HEK293 (cell line): ENCODE measurements around the gene CA11.

Experiments
- CTCF ChIP-seq: fragments of 450-650 bp; formaldehyde crosslinking; IDR thresholded peaks from 2 replicates; pipeline ENCODE4 v1.5.1; 2016; ENCODE audit warnings: missing biosample characterization, missing genetic modification characterization
- GLIS1 ChIP-seq: fragments of 450-650 bp; formaldehyde crosslinking; IDR thresholded peaks from 2 replicates; pipeline ENCODE4 v1.5.1; 2016; ENCODE audit warnings: missing biosample characterization, missing genetic modification characterization
- RBAK ChIP-seq: fragments of 450-650 bp; formaldehyde crosslinking; IDR thresholded peaks from 2 replicates; pipeline ENCODE4 v1.5.1; 2016; ENCODE audit warnings: missing biosample characterization, missing genetic modification characterization
- TCF7L2 ChIP-seq: IDR thresholded peaks from 2 replicates; pipeline ENCODE4 v1.6.1; 2011; ENCODE audit warnings: low read depth, mild to moderate bottlenecking, inconsistent platforms, low read length, moderate library complexity, borderline replicate concordance
- ZBTB7A ChIP-seq: fragments of 450-650 bp; formaldehyde crosslinking; IDR thresholded peaks from 2 replicates; pipeline ENCODE4 v1.5.1; 2016; ENCODE audit warnings: low read depth, missing biosample characterization, missing genetic modification characterization
- ZNF239 ChIP-seq: fragments of 450-650 bp; formaldehyde crosslinking; IDR thresholded peaks from 2 replicates; pipeline ENCODE4 v1.5.1; 2016; ENCODE audit warnings: missing biosample characterization, missing genetic modification characterization
- ZNF24 ChIP-seq: fragments of 450-650 bp; formaldehyde crosslinking; IDR thresholded peaks from 2 replicates; pipeline ENCODE4 v1.5.1; 2016; ENCODE audit warnings: missing biosample characterization, missing genetic modification characterization
- ZNF274 ChIP-seq, 2 experiments: fragments of 200-500 bp in 1 of 2; fragments of 450-650 bp in 1 of 2; sonication (Bioruptor generic) in 1 of 2; formaldehyde crosslinking in 1 of 2; IDR thresholded peaks; 2 replicates each; pipeline versions ENCODE4 v1.5.1 to v1.6.1; 2014 to 2016; ENCODE audit warnings: borderline replicate concordance in 1 of 2, inconsistent platforms in 1 of 2, low read length in 1 of 2, missing biosample characterization in 1 of 2, missing genetic modification characterization in 1 of 2
- ZNF701 ChIP-seq: fragments of 450-650 bp; formaldehyde crosslinking; IDR thresholded peaks from 2 replicates; pipeline ENCODE4 v1.5.1; 2016; ENCODE audit warnings: missing biosample characterization, missing genetic modification characterization
- ZNF704 ChIP-seq: fragments of 450-650 bp; formaldehyde crosslinking; IDR thresholded peaks from 2 replicates; pipeline ENCODE4 v1.5.1; 2016; ENCODE audit warnings: missing biosample characterization, missing genetic modification characterization
- ZNF792 ChIP-seq: fragments of 450-650 bp; formaldehyde crosslinking; IDR thresholded peaks from 2 replicates; pipeline ENCODE4 v1.5.1; 2016; ENCODE audit warnings: missing biosample characterization, missing genetic modification characterization
- ZNF830 ChIP-seq: fragments of 450-650 bp; IDR thresholded peaks from 2 replicates; pipeline ENCODE4 v1.5.0; 2018; ENCODE audit warnings: missing biosample characterization, missing genetic modification characterization, low read depth, mild to moderate bottlenecking, moderate library complexity

GRCh38 chr19:48656840-48657474 lies 11.0 kb upstream of the CA11 start:
- TF ChIP-seq ZNF239 (no peak), ZNF830 (tag by site-specific recombination) (no peak), CTCF (tag by site-specific recombination) (no peak), GLIS1 (tag by site-specific recombination) (peak; percentile 48), ZNF701 (no peak), ZNF704 (no peak), ZBTB7A (tag by site-specific recombination) (no peak), ZNF24 (tag by site-specific recombination) (peak; percentile 73; the same call in 1 of the 2 replicates), ZNF792 (tag by site-specific recombination) (no peak), RBAK (tag by site-specific recombination) (no peak), TCF7L2 (no peak), ZNF274 (IDR thresholded peaks at IDR 0.05; ENCODE audit: low read length) (no peak), ZNF274 (tag by site-specific recombination; IDR thresholded peaks at IDR 0.05; ENCODE audit: borderline replicate concordance) (no peak)
